Activated naive CD4-positive, alpha-beta T cell treated with anti-CD3 and anti-CD28 coated beads, Interleukin-2, amount 50 U/mL, for 72 hours (primary cell): ENCODE measurements around the gene TMEM92. TPM values are rescaled to one million over a fixed set of nuclear protein-coding genes. Genes with fewer than 3 reads are reported as not detected.
"Not testable (repeated sequence)": the region's sequence is repeated elsewhere in the genome, so short reads cannot be mapped to it uniquely, and the experiment has no call there.

Experiments
- ATAC-seq, 2 donors: fragments of 150-1000 bp; cut with Tn5 transposase; 2 replicates each; pipeline ENCODE4 v1.10.0; 2021; ENCODE audit warnings: mild to moderate bottlenecking in 2 of 2, moderate library complexity in 2 of 2
- DNase-seq, 2 donors: peaks; one replicate each; pipeline ENCODE4 v3.0.0; 2021 to 2022; ENCODE audit warnings: low spot score in 2 of 2
- H3K27ac Mint-ChIP-seq, 2 donors: one replicate each; pipeline ENCODE4 v1.8.0; 2022; ENCODE audit warnings: mild to moderate bottlenecking in 2 of 2, mixed read lengths in 2 of 2
- H3K36me3 Mint-ChIP-seq, 2 donors: one replicate each; pipeline ENCODE4 v1.8.0; 2022; ENCODE audit warnings: mixed read lengths in 2 of 2
- H3K9me3 Mint-ChIP-seq, 2 donors: one replicate each; pipeline ENCODE4 v1.8.0; 2022; ENCODE audit warnings: mixed read lengths in 2 of 2
- total RNA-seq, 2 donors: library from RNA; stranded (reverse); gene quantifications; one replicate each; pipeline ENCODE4 v1.2.3, GENCODE V29; 2022

Gene TMEM92
- total RNA-seq, 2 donors from 2014 or later: 0.39 TPM; not detected in 1

DNA sequence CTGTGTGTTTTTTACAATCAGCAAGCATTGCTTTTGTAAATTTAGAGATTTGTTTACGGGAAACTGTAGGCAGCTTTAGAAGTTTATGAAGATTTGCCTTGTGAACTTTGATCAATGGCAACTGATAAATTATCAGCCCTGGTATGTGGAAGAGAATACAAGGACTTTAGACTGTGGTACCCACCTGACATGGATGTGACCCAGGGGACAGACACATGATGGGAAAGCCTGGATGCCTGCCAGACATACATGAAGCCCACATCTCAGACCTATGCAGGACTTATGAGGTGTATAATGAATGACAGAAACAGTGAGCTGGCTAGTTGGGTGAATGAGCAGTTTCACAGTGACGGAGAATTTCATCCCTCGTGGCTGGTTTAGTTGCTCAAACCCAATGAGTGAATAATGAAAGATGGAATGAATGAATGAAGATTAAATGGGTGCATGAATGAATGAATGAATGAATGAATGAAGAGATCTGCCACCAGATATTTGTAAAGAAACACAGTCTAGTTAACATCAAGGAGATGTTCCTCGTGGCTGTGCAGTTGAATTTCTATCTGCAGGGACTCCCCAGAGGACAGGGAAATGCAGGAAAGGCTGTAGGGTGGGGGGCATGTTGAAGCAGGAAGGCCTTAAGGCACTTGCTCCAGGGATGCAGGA is 7.6 kb downstream of the TMEM92 start:
- H3K9me3 Mint-ChIP-seq: no peaks in the 10 kb centered on the region
- no peak overlapping the region for H3K27ac Mint-ChIP-seq
- no peak for ATAC-seq
- H3K36me3 Mint-ChIP-seq: peaks cover 0 to 6% of the 10 kb centered on the region in 2 donors
- DNase-seq: no peak

DNA sequence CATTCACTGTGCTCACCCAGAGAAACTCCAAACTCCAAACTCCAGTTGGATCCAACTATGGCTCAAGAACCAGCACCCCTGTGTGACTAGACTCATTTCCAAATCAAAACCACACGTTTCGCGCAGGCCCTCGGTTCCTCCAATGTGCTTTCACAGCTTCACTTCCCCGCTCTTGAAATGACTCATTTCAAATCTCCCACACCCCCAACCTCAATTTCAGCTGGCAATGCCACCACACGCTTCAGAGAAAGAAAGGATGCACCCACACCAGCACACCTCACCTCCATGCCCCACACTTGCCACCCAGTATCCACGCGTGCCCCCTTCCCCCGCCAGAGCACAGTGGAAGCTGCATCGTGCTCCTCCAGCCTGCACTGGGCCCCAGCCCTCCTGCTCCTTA is 9.0 kb downstream of the TMEM92 start:
- Mint-ChIP-seq H3K9me3 (no peaks in the 10 kb centered on the region), H3K36me3 (peaks cover 0 to 6% of the 10 kb centered on the region in 2 donors), H3K27ac (peak overlapping the region in 1 of 2 donors; percentile 8)
- ATAC-seq: peak; percentile 71 to 85
- DNase-seq: peak in 1 of 2 donors; percentile 43

DNA sequence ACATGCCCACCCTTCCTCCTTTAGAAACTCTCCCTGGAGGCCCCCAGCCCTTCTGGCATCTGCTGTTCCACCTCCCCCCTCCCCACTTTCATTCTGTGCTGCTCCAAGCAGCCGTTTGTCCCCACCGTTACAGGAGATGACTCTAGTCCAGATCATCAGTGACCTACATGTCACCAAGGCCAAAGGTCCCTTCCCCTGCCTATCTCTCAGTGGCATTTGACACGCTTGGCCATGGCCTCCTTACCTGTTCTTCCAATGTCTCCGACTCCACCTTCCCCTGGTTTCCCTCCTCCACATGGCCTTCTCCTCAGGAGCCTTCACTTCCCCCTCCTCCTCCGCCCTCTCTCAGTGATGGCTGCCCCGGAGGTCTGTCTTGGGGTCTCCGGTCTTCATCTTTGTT is 9.4 kb downstream of the TMEM92 start:
- H3K9me3 Mint-ChIP-seq: no peaks in the 10 kb centered on the region
- H3K36me3 Mint-ChIP-seq: peaks cover 0 to 6% of the 10 kb centered on the region in 2 donors
- peak overlapping the region in 1 of 2 donors; percentile 8 for H3K27ac Mint-ChIP-seq
- DNase-seq (no peak), ATAC-seq (peak in 1 of 2 donors; percentile 16)

DNA sequence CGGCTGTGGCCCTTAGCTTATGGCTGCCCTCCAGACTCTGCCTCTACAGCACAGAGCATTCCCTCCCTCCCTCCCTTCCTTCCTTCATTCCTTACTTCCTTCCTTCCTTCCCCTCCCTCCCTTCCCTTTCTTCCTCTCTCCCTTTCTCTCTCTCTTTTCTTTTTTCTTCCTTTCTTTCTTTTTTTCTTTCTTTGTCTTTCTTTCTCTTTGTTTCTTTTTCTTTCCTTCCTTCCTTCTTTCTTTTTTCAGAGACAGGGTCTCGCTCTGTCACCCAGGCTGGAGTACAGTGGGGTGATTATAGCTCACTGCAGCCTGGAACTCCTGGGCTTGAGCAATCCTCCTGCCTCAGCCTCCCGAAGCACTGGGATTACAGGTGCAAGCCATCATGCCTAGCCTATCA is 11.7 kb downstream of the TMEM92 start:
- ATAC-seq (no peak), DNase-seq (no peak)
- Mint-ChIP-seq H3K27ac (no peak overlapping the region), H3K9me3 (no peaks in the 10 kb centered on the region), H3K36me3 (peaks cover 0 to 6% of the 10 kb centered on the region in 2 donors)

DNA sequence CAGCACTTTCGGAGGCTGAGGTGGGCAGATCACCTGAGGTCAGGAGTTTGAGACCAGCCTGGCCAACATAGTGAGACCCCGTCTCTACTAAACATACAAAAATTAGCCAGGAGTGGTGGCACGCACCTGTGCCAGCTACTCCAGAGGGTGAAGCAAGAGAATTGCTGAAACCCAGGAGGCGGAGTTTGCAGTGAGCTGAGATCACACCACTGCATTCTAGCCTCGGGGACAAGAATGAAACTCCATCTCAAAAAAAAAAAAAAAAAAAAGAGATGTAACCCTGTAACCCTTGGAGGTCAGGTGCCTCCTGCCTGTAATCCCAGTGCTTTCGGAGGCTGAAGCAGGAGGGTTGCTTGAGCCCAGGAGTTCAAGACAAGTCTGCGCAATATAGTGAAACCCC is 13.0 kb downstream of the TMEM92 start:
- H3K27ac Mint-ChIP-seq, H3K9me3 Mint-ChIP-seq, H3K36me3 Mint-ChIP-seq, ATAC-seq, DNase-seq: not testable (repeated sequence)

DNA sequence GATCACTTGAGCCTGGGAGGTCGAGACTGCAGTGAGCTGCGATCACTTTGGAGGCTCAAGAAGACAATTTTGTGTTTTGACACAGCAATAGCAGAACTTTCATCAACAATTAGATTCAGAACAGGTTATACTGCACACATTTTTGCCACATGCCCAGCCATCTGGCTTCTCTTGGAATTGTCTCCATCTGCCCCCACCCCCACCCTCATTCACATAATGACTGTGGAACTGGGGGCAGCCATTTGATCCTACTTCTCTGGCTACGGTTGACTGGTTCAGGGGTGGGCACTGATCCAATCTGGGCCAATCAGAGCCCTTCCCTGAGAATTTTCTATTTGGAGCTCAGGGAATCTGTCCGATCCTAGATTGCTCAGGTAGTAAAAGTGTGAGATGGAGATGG is 14.0 kb downstream of the TMEM92 start:
- no peak overlapping the region for H3K27ac Mint-ChIP-seq
- H3K9me3 Mint-ChIP-seq: no peaks in the 10 kb centered on the region
- DNase-seq (no peak), ATAC-seq (no peak)
- no peaks in the 10 kb centered on the region for H3K36me3 Mint-ChIP-seq

DNA sequence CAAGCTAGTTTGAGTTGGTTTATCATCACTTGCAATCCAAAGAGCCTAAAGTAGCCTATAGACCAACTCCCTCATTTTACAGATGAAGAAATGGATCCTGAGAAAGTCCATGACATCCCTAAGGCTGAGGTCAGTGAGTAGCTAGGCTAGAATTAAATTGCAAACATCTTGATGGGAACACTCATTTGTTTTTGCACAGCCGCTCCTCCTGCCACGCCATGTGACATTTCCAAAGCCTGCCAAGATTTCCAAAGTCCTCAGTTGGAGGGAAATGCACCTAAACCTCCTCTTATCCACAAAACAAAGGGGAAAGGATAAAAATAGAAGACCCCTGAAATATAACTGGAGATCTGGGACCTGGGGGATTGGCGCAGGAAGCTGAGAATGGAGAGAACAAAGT is 15.0 kb downstream of the TMEM92 start:
- Mint-ChIP-seq H3K27ac (peak overlapping the region in 1 of 2 donors; percentile 69), H3K9me3 (no peaks in the 10 kb centered on the region), H3K36me3 (no peaks in the 10 kb centered on the region)

DNA sequence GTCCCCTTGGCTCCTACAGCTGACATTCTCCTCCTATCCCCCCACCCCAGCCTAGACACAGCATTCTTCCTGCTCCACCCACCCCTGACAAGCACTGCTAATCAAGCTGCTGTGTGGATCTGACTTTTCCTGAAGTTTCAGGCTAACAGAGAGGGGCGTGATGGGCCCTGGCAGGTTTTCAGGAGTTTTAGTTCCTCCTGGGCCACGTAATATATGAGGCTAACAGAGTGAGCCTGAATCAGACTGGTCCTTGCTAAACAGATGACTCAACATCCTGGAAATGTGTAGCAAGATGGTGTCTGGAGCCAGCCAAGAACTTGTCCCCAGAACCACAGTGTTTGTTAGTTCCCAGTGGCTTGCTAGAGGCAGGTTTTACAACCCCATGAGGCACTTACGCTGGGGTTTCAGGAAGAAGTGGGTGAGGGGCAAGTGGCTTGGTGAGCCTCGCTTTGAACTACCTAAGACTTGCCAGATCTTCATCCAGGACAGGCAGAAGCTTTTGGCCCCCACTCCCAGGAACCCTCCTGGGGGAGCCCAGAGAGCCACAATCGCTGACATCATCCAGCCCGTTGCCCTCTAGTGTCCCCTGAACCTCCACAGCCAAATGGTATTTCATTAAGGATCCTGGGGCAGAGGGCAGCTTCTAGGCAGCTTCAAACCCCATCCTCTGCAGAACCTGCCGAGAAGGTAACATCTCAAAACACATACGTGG is 15.9 kb downstream of the TMEM92 start:
- peak in 1 of 2 donors; percentile 21 for DNase-seq
- Mint-ChIP-seq H3K9me3 (no peaks in the 10 kb centered on the region), H3K27ac (peak overlapping the region; percentile 69 to 76)

More for the DNA sequence above, 15.0 kb downstream of the TMEM92 start:
- DNase-seq (no peak), ATAC-seq (no peak)

DNA sequence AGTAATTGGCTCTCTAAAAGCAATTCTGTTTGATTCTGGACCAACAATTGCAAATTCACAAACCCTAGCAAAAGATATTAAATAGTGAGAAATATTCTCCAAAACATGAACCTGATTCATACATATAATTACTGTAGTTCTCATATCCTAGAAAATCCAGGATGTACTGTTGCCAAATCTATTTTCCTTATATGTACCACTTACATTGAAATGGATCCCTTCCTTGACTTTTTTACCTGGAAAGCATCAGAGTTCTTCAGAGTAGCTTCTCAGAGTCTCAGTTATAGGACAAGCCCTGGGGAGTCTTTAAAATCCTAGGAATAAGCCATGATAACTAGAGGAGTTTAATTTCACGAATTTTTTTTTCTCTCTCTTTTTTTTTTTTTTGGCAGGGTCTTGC is 16.7 kb downstream of the TMEM92 start:
- DNase-seq (no peak), ATAC-seq (no peak)
- Mint-ChIP-seq H3K27ac (peak overlapping the region; percentile 69 to 76), H3K9me3 (no peaks in the 10 kb centered on the region), H3K36me3 (no peaks in the 10 kb centered on the region)

More for the DNA sequence above, 15.9 kb downstream of the TMEM92 start:
- no peaks in the 10 kb centered on the region for H3K36me3 Mint-ChIP-seq
- peak; percentile 98 for ATAC-seq

DNA sequence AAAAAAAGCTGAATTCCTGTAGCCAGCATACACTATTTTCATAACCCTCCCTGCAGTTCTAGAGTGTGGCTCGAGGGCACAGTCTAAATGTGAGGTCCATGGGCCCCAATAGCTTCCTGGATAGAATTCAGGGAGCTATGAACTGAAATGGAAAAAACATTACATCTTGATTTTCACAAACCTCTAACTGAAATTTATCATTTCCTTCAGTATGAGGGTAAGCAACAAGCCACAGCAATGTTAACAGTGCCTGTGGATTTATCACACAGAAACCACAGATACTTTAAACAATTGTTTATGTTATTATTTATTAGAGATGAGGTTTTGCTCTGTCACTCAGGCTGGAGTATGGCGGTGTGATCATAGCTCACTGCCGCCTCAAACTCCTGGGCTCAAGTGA is 18.2 kb downstream of the TMEM92 start:
- H3K36me3 Mint-ChIP-seq: no peaks in the 10 kb centered on the region
- no peak overlapping the region for H3K27ac Mint-ChIP-seq
- ATAC-seq: no peak

DNA sequence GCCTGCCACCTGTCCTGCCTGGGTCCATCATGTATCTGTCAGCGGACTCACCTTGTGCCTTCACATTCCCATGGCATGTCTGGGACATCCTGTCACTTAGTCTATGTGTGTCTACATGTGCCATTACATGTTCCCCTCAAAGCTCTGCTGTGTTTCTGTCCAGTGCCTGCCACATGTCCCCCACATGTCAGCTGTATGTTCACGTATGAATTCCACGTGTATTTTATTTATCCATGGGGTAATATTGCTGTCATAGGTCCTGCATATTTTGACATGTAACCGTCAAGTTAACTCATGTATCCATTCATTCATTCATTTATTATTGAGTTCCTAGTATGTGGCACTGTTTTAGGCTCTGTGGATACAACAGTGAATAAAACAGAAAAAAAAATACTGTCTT is 20.8 kb downstream of the TMEM92 start:
- DNase-seq (no peak), ATAC-seq (no peak)
- Mint-ChIP-seq H3K9me3 (no peaks in the 10 kb centered on the region), H3K36me3 (no peaks in the 10 kb centered on the region), H3K27ac (no peak overlapping the region)

More for the DNA sequence above, 18.2 kb downstream of the TMEM92 start:
- no peak for DNase-seq
- H3K9me3 Mint-ChIP-seq: no peaks in the 10 kb centered on the region

DNA sequence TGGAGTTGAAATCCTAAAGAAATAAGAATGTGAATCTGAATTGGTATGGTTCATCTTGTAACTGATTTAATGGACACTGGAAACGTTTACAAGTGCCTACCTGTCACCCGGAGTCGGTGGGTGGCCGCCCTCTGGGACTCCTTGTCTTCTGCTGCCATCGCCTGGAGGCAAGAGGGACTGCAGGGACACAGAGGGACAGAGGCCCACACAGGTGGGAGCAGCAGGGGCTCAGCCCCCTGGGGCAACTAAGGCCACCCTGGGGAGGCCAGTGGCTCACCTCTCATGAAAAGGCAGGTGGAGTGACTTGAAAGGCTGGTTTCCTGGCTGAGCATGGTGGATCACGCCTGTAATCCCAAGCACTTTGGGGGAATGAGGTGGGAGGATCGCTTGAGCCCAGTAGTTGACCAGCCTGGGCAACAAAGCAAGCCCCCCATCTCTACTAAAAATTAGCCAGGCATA is 23.2 kb downstream of the TMEM92 start:
- Mint-ChIP-seq H3K27ac (no peak overlapping the region), H3K9me3 (no peaks in the 10 kb centered on the region), H3K36me3 (no peaks in the 10 kb centered on the region)
- ATAC-seq (peak; percentile 96 to 98), DNase-seq (peak; percentile 76 to 88)

DNA sequence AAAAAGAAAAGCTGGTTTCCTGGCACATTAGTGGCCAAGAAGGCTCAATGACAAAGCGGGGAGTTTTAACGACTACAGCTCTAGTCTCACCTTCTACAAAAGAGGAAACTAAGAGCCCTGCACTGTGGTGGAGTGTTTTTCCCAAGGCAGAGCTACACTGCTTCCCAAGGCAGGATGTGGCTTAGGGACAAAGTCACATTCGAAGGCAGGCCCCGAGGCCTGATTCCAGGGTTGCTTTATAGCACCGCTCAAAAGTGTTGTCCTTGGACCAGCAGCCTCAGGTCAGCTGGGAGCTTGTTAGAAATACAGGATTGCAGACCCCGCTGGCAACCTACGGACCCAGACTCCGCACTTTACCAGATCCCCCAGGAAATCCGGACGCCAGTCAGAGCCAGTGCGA is 23.8 kb downstream of the TMEM92 start:
- DNase-seq (no peak), ATAC-seq (no peak)
- H3K36me3 Mint-ChIP-seq: no peaks in the 10 kb centered on the region
- no peaks in the 10 kb centered on the region for H3K9me3 Mint-ChIP-seq
- no peak overlapping the region for H3K27ac Mint-ChIP-seq

DNA sequence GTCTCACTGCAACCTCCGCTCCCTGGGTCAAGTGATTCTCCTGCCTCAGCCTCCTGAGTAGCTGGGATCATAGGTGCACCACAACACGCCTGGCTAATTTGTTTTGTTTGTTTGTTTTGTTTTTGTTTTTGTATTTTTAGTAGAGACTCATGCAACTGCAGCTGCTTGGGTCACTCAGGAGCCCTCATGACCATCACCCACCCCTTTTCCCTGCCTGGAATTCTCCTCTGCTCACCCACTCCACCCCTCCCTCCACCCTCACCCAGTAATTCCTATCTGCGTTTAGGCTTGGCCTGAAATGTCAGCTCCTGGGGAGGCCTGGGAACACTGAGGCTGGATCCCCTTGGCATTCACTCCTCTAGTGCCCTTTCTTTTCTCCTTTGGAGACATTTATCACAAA is 25.5 kb downstream of the TMEM92 start:
- Mint-ChIP-seq H3K27ac (no peak overlapping the region), H3K36me3 (no peaks in the 10 kb centered on the region), H3K9me3 (no peaks in the 10 kb centered on the region)
- DNase-seq (no peak), ATAC-seq (no peak)

DNA sequence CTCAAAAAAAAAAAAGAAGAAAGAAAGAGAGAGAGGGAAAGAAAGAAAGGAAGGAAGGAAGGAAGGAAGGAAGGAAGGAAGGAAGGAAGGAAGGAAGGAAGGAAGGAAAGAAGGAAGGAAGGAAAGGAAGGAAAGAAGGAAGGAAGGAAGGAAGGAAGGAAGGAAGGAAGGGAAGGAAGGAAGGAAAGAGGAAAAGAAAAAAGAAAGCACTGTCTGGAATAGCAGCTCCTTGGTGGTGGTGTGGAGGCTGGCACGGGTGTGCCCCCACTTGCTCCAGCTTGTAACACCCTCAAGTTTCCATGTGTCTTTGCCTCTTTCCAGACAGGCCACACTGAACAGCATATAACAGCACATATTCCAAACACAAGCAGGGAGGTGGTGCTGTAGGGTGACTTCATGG is 26.6 kb downstream of the TMEM92 start:
- H3K36me3 Mint-ChIP-seq, H3K9me3 Mint-ChIP-seq, ATAC-seq, DNase-seq, H3K27ac Mint-ChIP-seq: not testable (repeated sequence)

DNA sequence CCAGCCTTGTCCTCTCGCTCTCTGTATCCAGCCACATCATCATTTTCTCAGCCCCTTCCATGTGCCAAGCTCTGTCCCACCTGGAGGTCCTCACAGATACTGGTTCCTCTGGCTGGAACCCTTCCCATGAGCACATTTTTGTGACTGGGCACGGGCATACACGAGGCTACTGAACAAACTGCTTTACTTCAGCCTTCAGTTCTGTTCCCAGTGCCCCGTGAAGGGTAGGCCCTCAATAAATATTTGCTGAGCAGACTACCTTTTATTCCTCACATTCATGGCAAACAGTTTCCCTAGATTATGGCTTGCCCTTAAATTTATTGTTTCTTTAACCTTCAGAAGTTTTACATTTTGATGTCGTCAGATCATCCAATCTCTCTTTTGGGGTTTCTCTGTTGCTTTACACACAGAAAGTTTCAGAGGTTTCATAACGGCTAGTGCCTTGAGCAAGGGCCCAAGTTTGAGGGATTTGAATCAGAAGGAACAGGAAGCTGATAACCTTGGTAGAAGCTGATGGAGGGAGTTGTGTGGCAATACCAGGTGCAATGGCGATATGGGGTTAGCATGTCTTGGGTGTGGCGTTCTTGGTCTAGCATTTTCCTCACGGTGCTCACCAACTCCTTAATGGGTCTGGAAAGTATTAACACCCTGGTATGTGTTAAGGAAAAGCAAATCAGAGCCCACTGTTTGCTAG is 27.8 kb downstream of the TMEM92 start:
- H3K9me3 Mint-ChIP-seq: no peaks in the 10 kb centered on the region
- no peaks in the 10 kb centered on the region for H3K36me3 Mint-ChIP-seq
- no peak for DNase-seq
- H3K27ac Mint-ChIP-seq: peak overlapping the region in 1 of 2 donors; percentile 58
- peak in 1 of 2 donors; percentile 8 for ATAC-seq

DNA sequence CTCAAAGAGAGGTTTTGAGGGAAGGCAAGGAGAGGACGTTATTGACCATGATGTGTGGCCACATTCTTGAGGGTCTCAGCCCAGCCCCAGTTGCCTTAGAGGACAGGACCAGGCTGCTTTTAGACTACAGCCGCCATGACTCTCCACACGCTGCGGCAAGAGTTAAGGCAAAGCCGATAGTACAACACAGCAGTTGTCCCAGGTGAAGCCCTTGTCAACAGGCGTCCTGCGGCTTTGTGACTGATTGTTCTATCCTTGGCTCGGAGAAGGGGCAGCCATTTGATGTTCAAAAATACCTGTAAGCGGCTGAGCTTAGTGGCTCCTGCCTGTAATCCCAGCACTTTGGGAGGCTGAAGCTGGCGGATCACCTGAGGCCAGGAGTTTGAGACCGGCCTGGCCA is 28.8 kb downstream of the TMEM92 start:
- H3K9me3 Mint-ChIP-seq: no peaks in the 10 kb centered on the region

More for the DNA sequence above, 28.8 kb downstream of the TMEM92 start:
- DNase-seq: no peak
- Mint-ChIP-seq H3K27ac (no peak overlapping the region), H3K36me3 (no peaks in the 10 kb centered on the region)
- no peak for ATAC-seq
